Measurements from ENCODE around the gene FZD1. TPM values are rescaled to one million over a fixed set of nuclear protein-coding genes. Genes with fewer than 3 reads are reported as not detected.
"Not testable (repeated sequence)": the region's sequence is repeated elsewhere in the genome, so short reads cannot be mapped to it uniquely, and the experiment has no call there.

The FZD1 gene
- total RNA-seq, 1 experiment from 2014 or later: 7.9 TPM

DNA sequence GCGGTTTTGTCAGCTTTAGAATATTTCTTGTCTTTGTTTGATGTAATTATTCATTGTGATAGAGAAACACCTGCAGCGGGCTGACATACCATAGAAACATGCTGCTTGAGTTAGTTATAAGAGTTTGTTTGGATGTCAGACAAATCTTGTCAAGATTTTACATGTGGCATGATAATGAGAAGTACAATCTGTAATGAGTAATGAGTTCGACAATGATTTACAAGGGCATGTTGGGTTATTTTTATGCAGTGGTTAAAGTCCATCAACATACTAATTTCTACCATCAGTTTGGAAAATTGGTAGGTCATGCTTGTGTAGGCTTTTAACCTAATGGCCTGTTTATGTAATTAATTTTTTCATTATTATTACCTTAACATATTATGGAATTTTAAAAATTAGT, 31.3 kb downstream of the FZD1 start:
- H3K4me3 ChIP-seq (ENCODE audit: low read length): no peak overlapping the region

DNA sequence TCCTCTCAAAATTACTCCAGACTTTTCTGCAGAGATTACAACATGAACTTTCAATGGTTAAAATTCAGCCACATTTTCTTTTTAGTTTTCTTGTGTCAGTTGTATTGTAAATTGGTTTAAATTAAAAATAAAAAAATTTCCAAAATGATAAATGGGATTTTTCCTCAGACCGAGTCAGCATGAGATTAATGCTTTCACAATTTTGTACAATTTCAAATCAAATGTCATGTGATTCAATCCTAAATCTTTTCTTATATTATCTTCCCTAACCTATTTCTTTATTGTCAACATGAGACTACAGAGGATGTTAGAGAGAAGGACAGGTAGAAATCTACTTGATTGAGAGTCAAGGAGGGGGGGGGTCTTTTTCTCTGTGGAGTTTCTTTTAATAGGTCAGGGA, 33.7 kb downstream of the FZD1 start:
- H3K9me3 ChIP-seq (ENCODE audit: low read length): no peaks in the 10 kb centered on the region
- no peak overlapping the region for H3K9ac ChIP-seq (ENCODE audit: low read length)
- peak overlapping the region; percentile 6 for H3K4me2 ChIP-seq (ENCODE audit: low read depth, low read length, poor library complexity, severe bottlenecking)
- H3K4me3 ChIP-seq (ENCODE audit: low read length): no peak overlapping the region
- peaks cover 68% of the 10 kb centered on the region for H3K4me1 ChIP-seq (ENCODE audit: low read length)
- no peaks in the 10 kb centered on the region for H3K27me3 ChIP-seq (ENCODE audit: low read length)
- H3K9me2 ChIP-seq (replicated peaks; ENCODE audit: insufficient read depth, low read length): no peaks in the 10 kb centered on the region
- no peaks in the 10 kb centered on the region for H3K79me2 ChIP-seq (ENCODE audit: low read length)
- no peak for DNase-seq
- no peak overlapping the region for H3K27ac ChIP-seq (ENCODE audit: low read length)
- H2AFZ ChIP-seq (ENCODE audit: low read length): no peak overlapping the region
- H4K20me1 ChIP-seq (ENCODE audit: insufficient read depth, low read depth, low read length): no peaks in the 10 kb centered on the region
- no peaks in the 10 kb centered on the region for H3K36me3 ChIP-seq (ENCODE audit: insufficient read depth, low read length)

More for the DNA sequence above, 31.3 kb downstream of the FZD1 start:
- Histone ChIP-seq H3K4me2 (ENCODE audit: low read depth, low read length, poor library complexity, severe bottlenecking) (peak overlapping the region; percentile 39), H3K4me1 (ENCODE audit: low read length) (peaks cover 76% of the 10 kb centered on the region), H3K27ac (ENCODE audit: low read length) (no peak overlapping the region), H4K20me1 (ENCODE audit: insufficient read depth, low read depth, low read length) (no peaks in the 10 kb centered on the region), H3K36me3 (ENCODE audit: insufficient read depth, low read length) (no peaks in the 10 kb centered on the region), H3K9ac (ENCODE audit: low read length) (no peak overlapping the region), H2AFZ (ENCODE audit: low read length) (no peak overlapping the region), H3K9me2 (replicated peaks; ENCODE audit: insufficient read depth, low read length) (no peaks in the 10 kb centered on the region), H3K27me3 (ENCODE audit: low read length) (no peaks in the 10 kb centered on the region), H3K79me2 (ENCODE audit: low read length) (no peaks in the 10 kb centered on the region), H3K9me3 (ENCODE audit: low read length) (no peaks in the 10 kb centered on the region)
- no peak for DNase-seq

GRCh38 chr7:91299952-91300775, 35.9 kb downstream of the FZD1 start:
- Histone ChIP-seq H3K9ac (ENCODE audit: low read length) (no peak overlapping the region), H3K9me2 (replicated peaks; ENCODE audit: insufficient read depth, low read length) (no peaks in the 10 kb centered on the region), H3K4me3 (ENCODE audit: low read length) (no peak overlapping the region), H3K4me2 (ENCODE audit: low read depth, low read length, poor library complexity, severe bottlenecking) (peak overlapping the region; percentile 39), H3K9me3 (ENCODE audit: low read length) (no peaks in the 10 kb centered on the region), H2AFZ (ENCODE audit: low read length) (peak overlapping the region; percentile 71; the same call in 1 of the 2 replicates), H3K27ac (ENCODE audit: low read length) (peak overlapping the region; percentile 65), H3K36me3 (ENCODE audit: insufficient read depth, low read length) (no peaks in the 10 kb centered on the region), H3K79me2 (ENCODE audit: low read length) (no peaks in the 10 kb centered on the region), H4K20me1 (ENCODE audit: insufficient read depth, low read depth, low read length) (no peaks in the 10 kb centered on the region), H3K4me1 (ENCODE audit: low read length) (peaks cover 69% of the 10 kb centered on the region), H3K27me3 (ENCODE audit: low read length) (no peaks in the 10 kb centered on the region)
- peak; percentile 62 for DNase-seq

- Histone ChIP-seq H3K36me3 (ENCODE audit: insufficient read depth, low read length) (no peaks in the 10 kb centered on the region), H3K9ac (ENCODE audit: low read length) (no peak overlapping the region), H3K9me3 (ENCODE audit: low read length) (no peaks in the 10 kb centered on the region), H3K4me3 (ENCODE audit: low read length) (no peak overlapping the region), H3K4me1 (ENCODE audit: low read length) (peaks cover 64% of the 10 kb centered on the region), H3K27me3 (ENCODE audit: low read length) (no peaks in the 10 kb centered on the region), H3K9me2 (replicated peaks; ENCODE audit: insufficient read depth, low read length) (no peaks in the 10 kb centered on the region), H3K79me2 (ENCODE audit: low read length) (no peaks in the 10 kb centered on the region), H4K20me1 (ENCODE audit: insufficient read depth, low read depth, low read length) (no peaks in the 10 kb centered on the region), H2AFZ (ENCODE audit: low read length) (peak overlapping the region; percentile 47; the same call in 1 of the 2 replicates), H3K4me2 (ENCODE audit: low read depth, low read length, poor library complexity, severe bottlenecking) (no peak overlapping the region), H3K27ac (ENCODE audit: low read length) (no peak overlapping the region)
- DNase-seq: no peak
Observed at GRCh38 chr7:91302794-91303193, 38.6 kb downstream of the FZD1 start.

DNA sequence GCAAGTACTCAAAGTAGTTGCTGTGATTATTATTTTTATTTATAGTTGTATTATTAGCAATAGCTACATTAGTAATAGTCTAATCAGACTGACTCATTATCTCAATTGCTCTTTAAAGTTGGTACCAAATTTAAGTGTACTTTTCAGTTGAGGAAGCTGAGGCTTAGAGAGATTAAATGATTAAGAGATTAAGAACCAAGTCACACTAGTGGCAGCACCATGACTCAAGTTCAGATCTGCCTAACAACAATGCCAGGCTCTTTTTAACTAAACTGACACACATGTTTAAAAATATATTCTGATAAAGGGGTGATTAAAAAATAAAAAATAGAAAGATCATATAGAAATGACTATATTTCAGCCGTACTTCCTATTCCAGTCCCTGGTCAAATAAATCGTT, 42.0 kb downstream of the FZD1 start:
- peak; percentile 80 for DNase-seq
- Histone ChIP-seq H3K9ac (ENCODE audit: low read length) (peak overlapping the region; percentile 11), H3K36me3 (ENCODE audit: insufficient read depth, low read length) (no peaks in the 10 kb centered on the region), H3K4me2 (ENCODE audit: low read depth, low read length, poor library complexity, severe bottlenecking) (peak overlapping the region; percentile 58), H3K9me3 (ENCODE audit: low read length) (no peaks in the 10 kb centered on the region), H3K27me3 (ENCODE audit: low read length) (no peaks in the 10 kb centered on the region), H3K79me2 (ENCODE audit: low read length) (no peaks in the 10 kb centered on the region), H3K4me3 (ENCODE audit: low read length) (no peak overlapping the region), H3K9me2 (replicated peaks; ENCODE audit: insufficient read depth, low read length) (no peaks in the 10 kb centered on the region), H2AFZ (ENCODE audit: low read length) (no peak overlapping the region), H4K20me1 (ENCODE audit: insufficient read depth, low read depth, low read length) (no peaks in the 10 kb centered on the region), H3K4me1 (ENCODE audit: low read length) (peaks cover 53% of the 10 kb centered on the region), H3K27ac (ENCODE audit: low read length) (peak overlapping the region; percentile 86)

DNA sequence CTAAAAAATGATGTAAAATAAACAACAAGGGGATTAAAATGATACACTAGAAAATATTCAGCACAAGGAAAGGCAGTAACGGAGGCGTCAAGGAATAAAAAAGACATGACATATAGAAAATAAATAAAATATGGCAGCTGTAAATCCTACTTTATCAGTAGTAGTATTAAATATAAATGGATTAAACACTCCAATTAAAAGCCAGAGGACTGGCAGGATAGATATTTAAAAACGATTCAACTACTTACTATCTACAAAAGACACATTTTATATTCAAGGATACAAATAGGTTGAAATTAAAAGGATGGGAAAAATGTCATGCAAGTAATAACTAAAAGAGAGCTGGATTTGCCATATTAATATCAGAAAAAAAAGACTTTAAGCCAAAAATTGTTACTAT, 43.2 kb downstream of the FZD1 start:
- Histone ChIP-seq H3K36me3 (ENCODE audit: insufficient read depth, low read length) (no peaks in the 10 kb centered on the region), H3K27ac (ENCODE audit: low read length) (peak overlapping the region; percentile 86; the same call in 1 of the 2 replicates), H3K4me1 (ENCODE audit: low read length) (peaks cover 53% of the 10 kb centered on the region), H3K9ac (ENCODE audit: low read length) (no peak overlapping the region), H3K4me2 (ENCODE audit: low read depth, low read length, poor library complexity, severe bottlenecking) (no peak overlapping the region), H3K79me2 (ENCODE audit: low read length) (no peaks in the 10 kb centered on the region), H3K4me3 (ENCODE audit: low read length) (no peak overlapping the region), H3K9me2 (replicated peaks; ENCODE audit: insufficient read depth, low read length) (no peaks in the 10 kb centered on the region), H3K9me3 (ENCODE audit: low read length) (no peaks in the 10 kb centered on the region), H2AFZ (ENCODE audit: low read length) (no peak overlapping the region), H3K27me3 (ENCODE audit: low read length) (no peaks in the 10 kb centered on the region), H4K20me1 (ENCODE audit: insufficient read depth, low read depth, low read length) (no peaks in the 10 kb centered on the region)
- no peak for DNase-seq

GRCh38 chr7:91308191-91308590, 44.0 kb downstream of the FZD1 start:
- not testable (repeated sequence) for H4K20me1 ChIP-seq (ENCODE audit: insufficient read depth, low read depth, low read length); H3K27ac ChIP-seq (ENCODE audit: low read length); H3K4me2 ChIP-seq (ENCODE audit: low read depth, low read length, poor library complexity, severe bottlenecking); H3K27me3 ChIP-seq (ENCODE audit: low read length); H3K9me2 ChIP-seq (replicated peaks; ENCODE audit: insufficient read depth, low read length); H3K4me3 ChIP-seq (ENCODE audit: low read length); DNase-seq; H3K9me3 ChIP-seq (ENCODE audit: low read length); H2AFZ ChIP-seq (ENCODE audit: low read length); H3K9ac ChIP-seq (ENCODE audit: low read length); H3K79me2 ChIP-seq (ENCODE audit: low read length); H3K36me3 ChIP-seq (ENCODE audit: insufficient read depth, low read length)
- H3K4me1 ChIP-seq (ENCODE audit: low read length): peaks cover 45% of the 10 kb centered on the region

GRCh38 chr7:91310830-91311460, 46.7 kb downstream of the FZD1 start:
- Histone ChIP-seq H3K27ac (ENCODE audit: low read length) (no peak overlapping the region), H3K9ac (ENCODE audit: low read length) (no peak overlapping the region), H3K36me3 (ENCODE audit: insufficient read depth, low read length) (no peaks in the 10 kb centered on the region), H3K79me2 (ENCODE audit: low read length) (no peaks in the 10 kb centered on the region), H3K4me1 (ENCODE audit: low read length) (peaks cover 21% of the 10 kb centered on the region), H3K9me3 (ENCODE audit: low read length) (no peaks in the 10 kb centered on the region), H3K9me2 (replicated peaks; ENCODE audit: insufficient read depth, low read length) (no peaks in the 10 kb centered on the region), H3K4me3 (ENCODE audit: low read length) (no peak overlapping the region), H4K20me1 (ENCODE audit: insufficient read depth, low read depth, low read length) (no peaks in the 10 kb centered on the region), H2AFZ (ENCODE audit: low read length) (no peak overlapping the region), H3K27me3 (ENCODE audit: low read length) (no peaks in the 10 kb centered on the region), H3K4me2 (ENCODE audit: low read depth, low read length, poor library complexity, severe bottlenecking) (no peak overlapping the region)
- DNase-seq: no peak
